ENCODE results near the gene ATF7. TPM values are rescaled to one million over a fixed set of nuclear protein-coding genes. Genes with fewer than 3 reads are reported as not detected.
A peak's percentile ranks its signal among the peaks of the same experiment; 100 is the strongest.

ATF7 gene
- total RNA-seq, 1 experiment from 2014 or later, result 24.7 TPM

DNA sequence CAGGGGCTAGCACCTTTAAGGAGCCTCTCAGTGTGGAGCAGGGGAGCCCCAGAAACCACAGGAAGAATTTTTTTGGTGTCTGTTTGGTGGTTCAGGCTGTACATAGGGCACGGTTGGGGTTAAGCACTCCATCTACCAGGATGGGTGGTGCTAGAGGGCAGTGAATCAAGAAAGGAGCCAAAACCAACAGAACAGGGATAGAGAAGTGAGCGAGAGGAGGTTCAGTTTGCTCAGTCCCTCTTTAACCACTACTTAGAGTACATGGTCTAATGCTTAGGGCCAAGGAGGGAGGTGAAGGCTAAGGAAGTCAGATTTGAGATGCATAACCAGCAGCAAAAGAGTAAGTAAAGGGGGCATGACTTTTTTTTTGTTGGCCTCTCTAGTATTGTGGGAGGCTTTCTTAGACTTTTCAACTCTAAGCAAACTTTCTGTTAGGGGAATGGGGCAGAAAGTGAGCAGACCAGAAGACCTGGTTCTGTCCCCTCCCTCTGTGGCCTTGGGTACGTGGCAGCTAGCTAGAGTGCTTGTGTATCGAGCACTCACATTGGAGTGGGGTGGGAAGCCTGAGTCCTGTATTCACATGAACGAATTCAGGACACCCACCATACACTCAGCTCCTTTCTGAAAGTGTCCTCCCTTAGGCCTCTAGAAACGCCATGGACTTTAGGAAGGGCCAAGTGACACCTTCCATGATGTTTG is 112.3 kb downstream of the ATF7 start:
- DNase-seq, result no peak
- Histone ChIP-seq H4K20me1 (ENCODE audit: insufficient read depth) (no peaks in the 10 kb centered on the region), H3K9me2 (ENCODE audit: insufficient read depth) (no peaks in the 10 kb centered on the region), H3K27ac (no peak overlapping the region), H3K27me3 (ENCODE audit: insufficient read depth, low read depth) (no peaks in the 10 kb centered on the region), H3K4me2 (no peak overlapping the region), H3K36me3 (ENCODE audit: low read depth) (no peaks in the 10 kb centered on the region), H2AFZ (no peak overlapping the region), H3K79me2 (ENCODE audit: low read depth) (no peaks in the 10 kb centered on the region), H3K4me1 (replicated peaks; ENCODE audit: insufficient read depth) (no peaks in the 10 kb centered on the region), H3F3A (ENCODE audit: insufficient read depth, low read depth) (no peaks in the 10 kb centered on the region), H3K9me3 (ENCODE audit: insufficient read depth, low read depth) (no peaks in the 10 kb centered on the region), H3K4me3 (no peak overlapping the region)
- TF ChIP-seq EZH2 (IDR thresholded peaks at IDR 0.05; ENCODE audit: low read depth), result no peak
- TF ChIP-seq, protein P1, sequence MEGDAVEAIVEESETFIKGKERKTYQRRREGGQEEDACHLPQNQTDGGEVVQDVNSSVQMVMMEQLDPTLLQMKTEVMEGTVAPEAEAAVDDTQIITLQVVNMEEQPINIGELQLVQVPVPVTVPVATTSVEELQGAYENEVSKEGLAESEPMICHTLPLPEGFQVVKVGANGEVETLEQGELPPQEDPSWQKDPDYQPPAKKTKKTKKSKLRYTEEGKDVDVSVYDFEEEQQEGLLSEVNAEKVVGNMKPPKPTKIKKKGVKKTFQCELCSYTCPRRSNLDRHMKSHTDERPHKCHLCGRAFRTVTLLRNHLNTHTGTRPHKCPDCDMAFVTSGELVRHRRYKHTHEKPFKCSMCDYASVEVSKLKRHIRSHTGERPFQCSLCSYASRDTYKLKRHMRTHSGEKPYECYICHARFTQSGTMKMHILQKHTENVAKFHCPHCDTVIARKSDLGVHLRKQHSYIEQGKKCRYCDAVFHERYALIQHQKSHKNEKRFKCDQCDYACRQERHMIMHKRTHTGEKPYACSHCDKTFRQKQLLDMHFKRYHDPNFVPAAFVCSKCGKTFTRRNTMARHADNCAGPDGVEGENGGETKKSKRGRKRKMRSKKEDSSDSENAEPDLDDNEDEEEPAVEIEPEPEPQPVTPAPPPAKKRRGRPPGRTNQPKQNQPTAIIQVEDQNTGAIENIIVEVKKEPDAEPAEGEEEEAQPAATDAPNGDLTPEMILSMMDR (conservative IDR thresholded peaks at IDR 0.05), result no peak
- intact Hi-C loops (cut with micrococcal nuclease; ENCODE audit: unreplicated experiment), result no loop called here
- POLR2A ChIA-PET (ENCODE audit: unreplicated experiment), result no interaction called here
- CTCF ChIA-PET, result interaction anchor here (0.6 kb wide), 2 partner anchors 33 to 1248 kb away, joined by 3 to 6 read pairs; no protein-coding TSS in a partner anchor
- no TSS peak for BruUV-seq (replicated peaks)

DNA sequence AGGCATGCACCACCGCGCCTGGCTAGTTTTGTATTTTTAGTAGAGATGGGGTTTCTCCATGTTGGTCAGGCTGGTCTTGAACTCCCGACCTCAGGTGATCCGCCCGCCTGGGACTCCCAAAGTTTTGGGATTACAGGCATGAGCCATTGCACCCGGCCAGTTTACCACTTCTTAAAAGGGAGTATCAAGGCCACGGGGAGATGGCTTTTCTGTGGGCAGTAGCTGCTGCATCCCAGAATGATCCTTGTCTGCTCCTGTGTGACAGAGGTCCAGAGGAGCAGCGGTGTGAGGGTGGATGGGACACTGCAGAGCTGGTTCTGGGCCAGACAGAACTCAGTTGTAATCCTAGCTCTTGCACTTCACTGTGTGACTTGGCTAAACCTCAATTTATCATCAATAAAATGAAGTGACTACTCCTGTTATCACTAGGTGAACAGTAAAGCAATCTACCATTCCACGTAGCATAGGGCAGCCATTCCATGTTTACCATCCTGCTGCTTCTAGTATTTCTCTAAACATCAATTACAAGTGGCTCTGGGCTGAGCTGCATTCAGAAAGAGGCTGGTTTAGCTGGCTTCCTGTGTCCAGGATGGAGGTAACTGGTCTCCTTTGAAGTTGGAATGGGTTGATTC is 115.9 kb downstream of the ATF7 start:
- H3K4me2 ChIP-seq, result no peak overlapping the region
- no peaks in the 10 kb centered on the region for H3K9me3 ChIP-seq (ENCODE audit: insufficient read depth, low read depth)
- H3K4me3 ChIP-seq, result no peak overlapping the region
- no peaks in the 10 kb centered on the region for H3K9me2 ChIP-seq (ENCODE audit: insufficient read depth)
- no peak for TF ChIP-seq EZH2 (IDR thresholded peaks at IDR 0.05; ENCODE audit: low read depth)
- TF ChIP-seq, protein P1 (conservative IDR thresholded peaks at IDR 0.05), result no peak
- POLR2A ChIA-PET (ENCODE audit: unreplicated experiment), result no interaction called here
- DNase-seq, result no peak
- H3F3A ChIP-seq (ENCODE audit: insufficient read depth, low read depth), result peaks cover 10% of the 10 kb centered on the region; the same call in 1 of the 2 replicates
- H2AFZ ChIP-seq, result no peak overlapping the region
- H3K79me2 ChIP-seq (ENCODE audit: low read depth), result no peaks in the 10 kb centered on the region
- no TSS peak for BruUV-seq (replicated peaks)
- intact Hi-C loops (cut with micrococcal nuclease; ENCODE audit: unreplicated experiment), result no loop called here
- no peak overlapping the region for H3K27ac ChIP-seq
- no peaks in the 10 kb centered on the region for H3K36me3 ChIP-seq (ENCODE audit: low read depth)
- CTCF ChIA-PET, result interaction anchor here (1.0 kb wide), 1 partner anchor 447 kb away, joined by 3 read pairs; no protein-coding TSS in a partner anchor
- no peaks in the 10 kb centered on the region for H3K27me3 ChIP-seq (ENCODE audit: insufficient read depth, low read depth)
- no peaks in the 10 kb centered on the region for H3K4me1 ChIP-seq (replicated peaks; ENCODE audit: insufficient read depth)
- H4K20me1 ChIP-seq (ENCODE audit: insufficient read depth), result no peaks in the 10 kb centered on the region

DNA sequence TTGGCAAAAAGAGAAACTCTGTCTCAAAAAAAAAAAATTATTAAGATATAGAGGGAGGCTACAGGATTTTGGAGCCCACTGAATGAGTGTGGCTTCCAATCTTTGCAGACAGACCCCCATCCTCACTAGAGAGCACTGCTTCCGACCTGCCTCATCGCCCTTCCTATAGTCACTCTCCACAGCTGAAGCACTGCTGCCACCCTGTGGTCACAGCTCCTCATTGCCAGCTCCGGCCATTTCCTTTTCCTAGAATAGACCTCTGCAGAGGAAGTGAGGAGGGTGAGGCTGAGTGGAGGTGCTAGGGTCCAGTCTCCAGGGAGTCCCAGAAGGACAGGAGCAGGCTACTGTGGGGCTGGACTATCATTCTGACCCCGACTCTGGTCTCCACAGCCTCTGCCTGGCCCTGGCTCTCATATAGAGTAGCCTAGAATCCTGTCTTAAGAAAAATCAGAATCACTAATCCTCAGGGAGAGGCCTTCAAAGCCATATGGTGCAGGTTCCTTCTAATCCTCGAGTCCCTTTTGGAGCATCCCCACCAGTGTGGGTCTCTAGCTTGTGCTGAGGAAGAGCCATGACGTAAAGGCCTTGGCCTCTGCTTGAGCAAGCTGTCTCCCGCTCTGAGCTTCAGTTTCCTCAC is 117.5 kb downstream of the ATF7 start:
- DNase-seq, result peak; percentile 51 to 81
- no peaks in the 10 kb centered on the region for H3K36me3 ChIP-seq (ENCODE audit: low read depth)
- no peaks in the 10 kb centered on the region for H3K4me1 ChIP-seq (replicated peaks; ENCODE audit: insufficient read depth)
- H4K20me1 ChIP-seq (ENCODE audit: insufficient read depth), result no peaks in the 10 kb centered on the region
- ChIA-PET POLR2A (ENCODE audit: unreplicated experiment) (interaction anchor here (0.6 to 0.7 kb wide), 2 partner anchors 167 to 1316 kb away, joined by 3 to 4 read pairs; partner anchors contain the start of gene ATP5MC2), CTCF (interaction anchor here (0.6 to 1.8 kb wide), 7 partner anchors 17 to 492 kb away, joined by 3 to 11 read pairs (median 4); partner anchors contain the start of gene ATP5MC2)
- H3K9me3 ChIP-seq (ENCODE audit: insufficient read depth, low read depth), result no peaks in the 10 kb centered on the region
- TF ChIP-seq, protein P1 (conservative IDR thresholded peaks at IDR 0.05), result peak; percentile 90
- TF ChIP-seq EZH2 (IDR thresholded peaks at IDR 0.05; ENCODE audit: low read depth), result no peak
- H3K4me3 ChIP-seq, result no peak overlapping the region
- no peak overlapping the region for H2AFZ ChIP-seq
- intact Hi-C loops (cut with micrococcal nuclease; ENCODE audit: unreplicated experiment), result loop anchor here (1.0 to 10.0 kb wide), 4 partner anchors 88 to 444 kb away; no protein-coding TSS in a partner anchor
- H3K79me2 ChIP-seq (ENCODE audit: low read depth), result peaks cover 4% of the 10 kb centered on the region; the same call in 1 of the 2 replicates
- no peaks in the 10 kb centered on the region for H3K9me2 ChIP-seq (ENCODE audit: insufficient read depth)
- H3K4me2 ChIP-seq, result no peak overlapping the region
- H3K27ac ChIP-seq, result no peak overlapping the region
- no peaks in the 10 kb centered on the region for H3K27me3 ChIP-seq (ENCODE audit: insufficient read depth, low read depth)
- no TSS peak for BruUV-seq (replicated peaks)
- H3F3A ChIP-seq (ENCODE audit: insufficient read depth, low read depth), result peaks cover 10% of the 10 kb centered on the region; the same call in 1 of the 2 replicates

Data from PC-9 (cell line).